ENCODE data around the gene ROCK1. TPM values are rescaled to one million over a fixed set of nuclear protein-coding genes. Genes with fewer than 3 reads are reported as not detected.

The ROCK1 gene
- total and polyA plus RNA-seq, 2 donors (not counting 3 experiments of a cell fraction or from before 2014, with no cell fraction given): 5.3 to 53.0 TPM

DNA sequence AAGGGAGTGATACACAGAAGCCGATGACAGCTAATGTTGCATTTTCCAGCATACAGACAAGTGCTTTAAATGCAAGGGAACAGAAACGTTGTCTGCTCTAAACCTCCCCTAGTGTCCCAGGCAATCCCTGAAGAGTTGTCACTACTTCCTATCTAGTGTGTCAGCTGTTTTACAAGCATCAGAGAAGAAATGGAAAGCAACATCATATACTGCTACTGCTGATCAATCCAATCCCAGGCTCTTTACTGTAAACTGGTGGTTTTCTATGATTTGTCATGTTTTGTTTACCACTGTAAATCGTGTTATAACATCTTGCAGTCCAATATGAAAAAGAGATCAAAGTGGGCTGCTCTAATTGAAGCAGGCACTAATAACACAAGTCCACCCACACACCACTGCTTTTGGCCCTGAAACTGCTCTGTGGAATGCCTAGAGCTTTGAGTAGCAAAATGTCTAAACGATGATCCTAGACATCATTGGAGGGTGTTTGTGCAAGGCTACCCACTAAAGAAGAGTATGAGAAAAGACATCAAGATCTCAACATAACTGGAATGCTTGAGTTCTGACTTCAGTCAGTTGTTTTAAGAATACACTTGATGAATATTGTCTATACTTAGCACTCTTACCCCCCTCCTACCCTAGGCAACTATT is 18.1 kb upstream of the ROCK1 start:
- H3K36me3 ChIP-seq (ENCODE audit: control insufficient read depth in 2 of 2, extremely low read depth in 1 of 2, insufficient read depth in 2 of 2, low read length in 2 of 2): no peaks in the 10 kb centered on the region
- no peak overlapping the region for H3K9ac ChIP-seq (replicated peaks; ENCODE audit: extremely low read depth, insufficient read depth, low read length)
- no peaks in the 10 kb centered on the region for H3K27me3 ChIP-seq (ENCODE audit: control insufficient read depth in 2 of 2, insufficient read depth in 2 of 2, low read length in 2 of 2)
- H4K20me1 ChIP-seq (replicated peaks; ENCODE audit: control insufficient read depth, extremely low read depth, insufficient read depth, low read length): no peaks in the 10 kb centered on the region
- no peaks in the 10 kb centered on the region for H3K9me3 ChIP-seq (replicated peaks; ENCODE audit: control insufficient read depth, insufficient read depth, low read length)
- intact Hi-C loops (cut with micrococcal nuclease) (no loop called here), dilution Hi-C loops (cut with MboI; ENCODE audit: extremely low pct_ligation_motif_present, low sequenced_read_pairs) (no loop called here)
- no peak overlapping the region for H3K4me3 ChIP-seq (replicated peaks in 1 of 3; ENCODE audit: insufficient read depth in 1 of 3, low read depth in 1 of 3, low read length in 3 of 3)
- TF ChIP-seq POLR2A (IDR thresholded peaks at IDR 0.05; ENCODE audit: low read depth, low read length): no peak
- no peak for TF ChIP-seq JUN (IDR thresholded peaks at IDR 0.05; ENCODE audit: borderline replicate concordance, insufficient read depth, insufficient read length, low read depth)
- TF ChIP-seq GATA2 (IDR thresholded peaks at IDR 0.05; ENCODE audit: insufficient read depth, insufficient read length, low read depth, low read length): no peak
- no peaks in the 10 kb centered on the region for H3K79me2 ChIP-seq (ENCODE audit: control insufficient read depth, insufficient read depth, low read length)
- CTCF ChIA-PET: interaction anchor here (1.3 kb wide), 1 partner anchor 12 kb away, joined by 3 read pairs; no protein-coding TSS in a partner anchor
- no peak overlapping the region for H3K4me2 ChIP-seq (ENCODE audit: insufficient read depth, low read length)
- H3K4me1 ChIP-seq (ENCODE audit: control insufficient read depth, extremely low read depth, insufficient read depth, low read length): no peaks in the 10 kb centered on the region
- no peak overlapping the region for H2AFZ ChIP-seq (ENCODE audit: low read depth, low read length)
- no peaks in the 10 kb centered on the region for H3K9me1 ChIP-seq (replicated peaks; ENCODE audit: control insufficient read depth, extremely low read depth, insufficient read depth, low read length)
- POLR2A ChIA-PET: no interaction called here
- FAIRE-seq (no peak), DNase-seq (ENCODE audit: low read depth, low spot score) (no peak)
- H3K27ac ChIP-seq (ENCODE audit: insufficient read depth, low read depth, low read length): no peak overlapping the region
- BruUV-seq (replicated peaks): no TSS peak

- Histone ChIP-seq H3K4me2 (ENCODE audit: insufficient read depth, low read length) (no peak overlapping the region), H3K4me1 (ENCODE audit: control insufficient read depth, extremely low read depth, insufficient read depth, low read length) (no peaks in the 10 kb centered on the region), H3K36me3 (ENCODE audit: control insufficient read depth in 2 of 2, extremely low read depth in 1 of 2, insufficient read depth in 2 of 2, low read length in 2 of 2) (no peaks in the 10 kb centered on the region), H3K27ac (ENCODE audit: insufficient read depth, low read depth, low read length) (no peak overlapping the region), H4K20me1 (replicated peaks; ENCODE audit: control insufficient read depth, extremely low read depth, insufficient read depth, low read length) (no peaks in the 10 kb centered on the region), H3K9me1 (replicated peaks; ENCODE audit: control insufficient read depth, extremely low read depth, insufficient read depth, low read length) (no peaks in the 10 kb centered on the region), H2AFZ (ENCODE audit: low read depth, low read length) (no peak overlapping the region), H3K4me3 (replicated peaks in 1 of 3; ENCODE audit: insufficient read depth in 1 of 3, low read depth in 1 of 3, low read length in 3 of 3) (no peak overlapping the region), H3K79me2 (ENCODE audit: control insufficient read depth, insufficient read depth, low read length) (no peaks in the 10 kb centered on the region), H3K9me3 (replicated peaks; ENCODE audit: control insufficient read depth, insufficient read depth, low read length) (no peaks in the 10 kb centered on the region), H3K9ac (replicated peaks; ENCODE audit: extremely low read depth, insufficient read depth, low read length) (no peak overlapping the region), H3K27me3 (ENCODE audit: control insufficient read depth in 2 of 2, insufficient read depth in 2 of 2, low read length in 2 of 2) (no peaks in the 10 kb centered on the region)
- FAIRE-seq (no peak), DNase-seq (ENCODE audit: low read depth, low spot score) (no peak)
- TF ChIP-seq, protein P1, sequence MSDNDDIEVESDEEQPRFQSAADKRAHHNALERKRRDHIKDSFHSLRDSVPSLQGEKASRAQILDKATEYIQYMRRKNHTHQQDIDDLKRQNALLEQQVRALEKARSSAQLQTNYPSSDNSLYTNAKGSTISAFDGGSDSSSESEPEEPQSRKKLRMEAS (IDR thresholded peaks at IDR 0.05; ENCODE audit: insufficient read depth, insufficient read length): no peak
- no peak for TF ChIP-seq CTCF (IDR thresholded peaks at IDR 0.05; ENCODE audit: extremely low read depth in 1 of 2, insufficient read depth in 1 of 2, low read depth in 1 of 2, low read length in 2 of 2)
- TF ChIP-seq POLR2AphosphoS5 (IDR thresholded peaks at IDR 0.05; ENCODE audit: insufficient read depth, low read depth, low read length): no peak
- no peak for TF ChIP-seq MYC (IDR thresholded peaks at IDR 0.05; ENCODE audit: low read depth, low read length)
- TF ChIP-seq FOS (IDR thresholded peaks at IDR 0.05; ENCODE audit: borderline replicate concordance, insufficient read depth, low read length): no peak
- no peak for TF ChIP-seq POLR2A (IDR thresholded peaks at IDR 0.05; ENCODE audit: low read depth, low read length)
- no peak for TF ChIP-seq EZH2 (IDR thresholded peaks at IDR 0.05; ENCODE audit: borderline replicate concordance, low read depth, low read length, severe bottlenecking)
- no peak for TF ChIP-seq GATA2 (IDR thresholded peaks at IDR 0.05; ENCODE audit: insufficient read depth, insufficient read length, low read depth, low read length)
- ChIA-PET POLR2A (no interaction called here), CTCF (interaction anchor here (0.6 kb wide), 1 partner anchor 25 kb away, joined by 4 read pairs; no protein-coding TSS in a partner anchor)
- dilution Hi-C loops (cut with MboI; ENCODE audit: extremely low pct_ligation_motif_present, low sequenced_read_pairs): no loop called here
- intact Hi-C loops (cut with micrococcal nuclease): no loop called here
- no TSS peak for BruUV-seq (replicated peaks)
Observed at GRCh38 chr18:21123290-21123926, 11.8 kb upstream of the ROCK1 start.
